GM23338 (cell line): Measurements from ENCODE around the gene CDH23.
A peak's percentile ranks its signal among the peaks of the same experiment; 100 is the strongest.

Experiments used
- CREB1 ChIP-seq: fragments of 250-450 bp; sonication (Bioruptor Pico); IDR thresholded peaks from 2 replicates; pipeline ENCODE4 v1.5.0; 2020; ENCODE audit warnings: low read depth, mild to moderate bottlenecking, moderate library complexity
- CTCF ChIP-seq, 2 experiments: fragments of 200-600 bp in 1 of 2; sonication (generic) in 1 of 2; conservative IDR thresholded peaks; 2 replicates each; pipeline versions ENCODE4 v1.5.1 to v1.6.1; 2016 to 2017; ENCODE audit warnings: antibody characterized with exemption in 2 of 2, low read depth in 2 of 2, mild to moderate bottlenecking in 2 of 2, moderate library complexity in 1 of 2
- EZH2 ChIP-seq: fragments of 200-600 bp; sonication (generic); IDR thresholded peaks from one replicate; pipeline ENCODE4 v1.8.0; 2017; ENCODE audit warnings: antibody characterized with exemption, mild to moderate bottlenecking, low read depth; ENCODE audit not compliant: unreplicated experiment
- EZH2phosphoT487 ChIP-seq: fragments of 200-600 bp; sonication (generic); IDR thresholded peaks from one replicate; pipeline ENCODE4 v1.8.1; 2018; ENCODE audit warnings: antibody characterized with exemption; ENCODE audit not compliant: unreplicated experiment
- POLR2AphosphoS5 ChIP-seq: IDR thresholded peaks from 2 replicates; pipeline ENCODE4 v1.6.1; 2016; ENCODE audit warnings: antibody characterized with exemption, low read depth
- ZNF114 ChIP-seq: fragments of 250-450 bp; sonication (Bioruptor Pico); IDR thresholded peaks from 2 replicates; pipeline ENCODE4 v1.5.0; 2020; ENCODE audit warnings: mild to moderate bottlenecking, moderate library complexity
- ZNF331 ChIP-seq: fragments of 250-450 bp; sonication (Bioruptor Pico); IDR thresholded peaks from 2 replicates; pipeline ENCODE4 v1.5.0; 2020; ENCODE audit warnings: low read depth, mild to moderate bottlenecking, moderate library complexity
- TF ChIP-seq, protein P1 (sequence below): IDR thresholded peaks from one replicate; pipeline ENCODE4 v1.6.1; 2018; ENCODE audit warnings: antibody characterized with exemption; ENCODE audit not compliant: unreplicated experiment

DNA sequence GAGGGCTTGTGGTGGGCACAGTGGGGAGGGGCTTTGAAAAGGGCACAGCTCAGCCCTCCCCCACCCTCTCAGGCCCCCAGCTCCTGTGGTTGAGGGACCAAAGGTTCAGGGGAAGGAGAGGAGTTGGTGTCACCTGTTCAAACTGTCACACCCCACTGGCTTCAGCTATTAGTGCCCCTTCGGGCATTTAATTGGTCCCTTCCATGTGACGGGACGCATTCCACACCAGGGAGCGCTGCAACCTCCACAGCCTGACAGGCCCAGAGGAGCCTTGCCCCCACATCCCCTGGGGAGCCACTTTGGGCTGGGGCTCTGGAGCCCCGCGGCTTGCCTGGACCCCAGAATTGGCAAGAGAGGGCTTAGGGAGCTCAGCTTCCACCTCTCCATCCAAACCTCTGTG is 247.2 kb downstream of the CDH23 start:
- no peak for TF ChIP-seq EZH2
- no peak for TF ChIP-seq POLR2AphosphoS5
- peak in 1 of 2 experiments; percentile 26; a peak in 2 of 4 replicates for TF ChIP-seq CTCF (conservative IDR thresholded peaks at IDR 0.05; ENCODE audit: low read depth in 2 of 2)
- no peak for TF ChIP-seq ZNF331 (CRISPR knock-in tag)
- no peak for TF ChIP-seq CREB1
- no peak for TF ChIP-seq EZH2phosphoT487
- no peak for TF ChIP-seq ZNF114 (CRISPR knock-in tag)
- TF ChIP-seq, protein P1, sequence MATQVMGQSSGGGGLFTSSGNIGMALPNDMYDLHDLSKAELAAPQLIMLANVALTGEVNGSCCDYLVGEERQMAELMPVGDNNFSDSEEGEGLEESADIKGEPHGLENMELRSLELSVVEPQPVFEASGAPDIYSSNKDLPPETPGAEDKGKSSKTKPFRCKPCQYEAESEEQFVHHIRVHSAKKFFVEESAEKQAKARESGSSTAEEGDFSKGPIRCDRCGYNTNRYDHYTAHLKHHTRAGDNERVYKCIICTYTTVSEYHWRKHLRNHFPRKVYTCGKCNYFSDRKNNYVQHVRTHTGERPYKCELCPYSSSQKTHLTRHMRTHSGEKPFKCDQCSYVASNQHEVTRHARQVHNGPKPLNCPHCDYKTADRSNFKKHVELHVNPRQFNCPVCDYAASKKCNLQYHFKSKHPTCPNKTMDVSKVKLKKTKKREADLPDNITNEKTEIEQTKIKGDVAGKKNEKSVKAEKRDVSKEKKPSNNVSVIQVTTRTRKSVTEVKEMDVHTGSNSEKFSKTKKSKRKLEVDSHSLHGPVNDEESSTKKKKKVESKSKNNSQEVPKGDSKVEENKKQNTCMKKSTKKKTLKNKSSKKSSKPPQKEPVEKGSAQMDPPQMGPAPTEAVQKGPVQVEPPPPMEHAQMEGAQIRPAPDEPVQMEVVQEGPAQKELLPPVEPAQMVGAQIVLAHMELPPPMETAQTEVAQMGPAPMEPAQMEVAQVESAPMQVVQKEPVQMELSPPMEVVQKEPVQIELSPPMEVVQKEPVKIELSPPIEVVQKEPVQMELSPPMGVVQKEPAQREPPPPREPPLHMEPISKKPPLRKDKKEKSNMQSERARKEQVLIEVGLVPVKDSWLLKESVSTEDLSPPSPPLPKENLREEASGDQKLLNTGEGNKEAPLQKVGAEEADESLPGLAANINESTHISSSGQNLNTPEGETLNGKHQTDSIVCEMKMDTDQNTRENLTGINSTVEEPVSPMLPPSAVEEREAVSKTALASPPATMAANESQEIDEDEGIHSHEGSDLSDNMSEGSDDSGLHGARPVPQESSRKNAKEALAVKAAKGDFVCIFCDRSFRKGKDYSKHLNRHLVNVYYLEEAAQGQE: no peak
